ENCODE results near the gene IGSF10. TPM values are rescaled to one million over a fixed set of nuclear protein-coding genes. Genes with fewer than 3 reads are reported as not detected.

IGSF10 gene
- total and polyA plus RNA-seq, 2 of the 13 experiments (the other 11 are each of a cell fraction or from before 2014, with no cell fraction given), result 0.16 TPM; not detected in 1

- no peak for TF ChIP-seq KIAA2018 (CRISPR knock-in tag; IDR thresholded peaks at IDR 0.05; ENCODE audit: borderline replicate concordance)
- TF ChIP-seq NR2F2 (IDR thresholded peaks at IDR 0.05; ENCODE audit: borderline replicate concordance, low read depth), result no peak
- TF ChIP-seq ZNF724P (CRISPR knock-in tag; IDR thresholded peaks at IDR 0.05; ENCODE audit: borderline replicate concordance), result no peak
- TF ChIP-seq ZNF253 (CRISPR knock-in tag; IDR thresholded peaks at IDR 0.05; ENCODE audit: borderline replicate concordance), result no peak
- no peak for TF ChIP-seq ZNF841 (CRISPR knock-in tag; IDR thresholded peaks at IDR 0.05; ENCODE audit: borderline replicate concordance)
These were observed 28.9 kb downstream of the IGSF10 start (continued) for GRCh38 chr3:151431940-151432339.

All from HepG2 (cell line).